ENCODE data around the gene ITM2C.

Gene ITM2C

DNA sequence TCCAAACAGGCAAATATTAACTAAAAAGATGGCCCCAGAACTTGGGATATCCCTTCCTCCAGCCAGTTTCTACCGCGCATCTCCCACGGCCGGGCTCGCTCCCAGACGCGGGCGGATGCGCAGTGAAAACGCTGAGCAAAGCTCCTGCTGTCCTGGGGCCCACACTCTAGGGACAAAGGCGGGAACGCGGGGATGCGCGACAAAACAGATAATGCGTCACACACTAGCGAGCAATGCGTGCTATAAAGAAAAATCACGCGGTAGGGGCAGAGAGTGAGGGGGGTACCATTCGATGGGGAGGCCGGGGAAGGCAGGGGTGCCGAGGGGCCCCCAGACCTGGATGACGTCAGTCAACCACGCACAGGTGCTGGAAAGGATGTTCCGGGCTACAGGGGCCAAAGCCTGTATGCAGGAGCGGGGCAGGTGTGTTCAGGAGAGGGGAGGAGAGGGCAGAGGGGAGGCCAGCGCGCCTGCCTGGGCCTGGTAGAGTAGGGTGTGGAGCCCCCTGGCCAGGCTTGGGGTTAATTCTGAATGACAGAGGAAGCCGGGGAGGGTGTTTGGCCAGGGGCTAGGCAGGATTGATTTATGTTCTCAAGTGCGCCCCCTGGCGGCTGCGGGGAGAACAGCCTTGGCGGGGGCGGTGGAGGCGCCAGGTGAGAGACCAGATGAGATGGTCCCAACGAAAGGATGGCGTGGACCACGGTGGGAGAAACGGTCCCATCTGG, 14.9 kb upstream of the ITM2C start:
- DNase-seq (ENCODE audit: low read depth in 1 of 2, low spot score in 1 of 2) = peak in 1 of 2 experiments; percentile 39
- TF ChIP-seq, protein P1, sequence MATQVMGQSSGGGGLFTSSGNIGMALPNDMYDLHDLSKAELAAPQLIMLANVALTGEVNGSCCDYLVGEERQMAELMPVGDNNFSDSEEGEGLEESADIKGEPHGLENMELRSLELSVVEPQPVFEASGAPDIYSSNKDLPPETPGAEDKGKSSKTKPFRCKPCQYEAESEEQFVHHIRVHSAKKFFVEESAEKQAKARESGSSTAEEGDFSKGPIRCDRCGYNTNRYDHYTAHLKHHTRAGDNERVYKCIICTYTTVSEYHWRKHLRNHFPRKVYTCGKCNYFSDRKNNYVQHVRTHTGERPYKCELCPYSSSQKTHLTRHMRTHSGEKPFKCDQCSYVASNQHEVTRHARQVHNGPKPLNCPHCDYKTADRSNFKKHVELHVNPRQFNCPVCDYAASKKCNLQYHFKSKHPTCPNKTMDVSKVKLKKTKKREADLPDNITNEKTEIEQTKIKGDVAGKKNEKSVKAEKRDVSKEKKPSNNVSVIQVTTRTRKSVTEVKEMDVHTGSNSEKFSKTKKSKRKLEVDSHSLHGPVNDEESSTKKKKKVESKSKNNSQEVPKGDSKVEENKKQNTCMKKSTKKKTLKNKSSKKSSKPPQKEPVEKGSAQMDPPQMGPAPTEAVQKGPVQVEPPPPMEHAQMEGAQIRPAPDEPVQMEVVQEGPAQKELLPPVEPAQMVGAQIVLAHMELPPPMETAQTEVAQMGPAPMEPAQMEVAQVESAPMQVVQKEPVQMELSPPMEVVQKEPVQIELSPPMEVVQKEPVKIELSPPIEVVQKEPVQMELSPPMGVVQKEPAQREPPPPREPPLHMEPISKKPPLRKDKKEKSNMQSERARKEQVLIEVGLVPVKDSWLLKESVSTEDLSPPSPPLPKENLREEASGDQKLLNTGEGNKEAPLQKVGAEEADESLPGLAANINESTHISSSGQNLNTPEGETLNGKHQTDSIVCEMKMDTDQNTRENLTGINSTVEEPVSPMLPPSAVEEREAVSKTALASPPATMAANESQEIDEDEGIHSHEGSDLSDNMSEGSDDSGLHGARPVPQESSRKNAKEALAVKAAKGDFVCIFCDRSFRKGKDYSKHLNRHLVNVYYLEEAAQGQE (IDR thresholded peaks at IDR 0.05; ENCODE audit: insufficient replicate concordance, low read depth) = no peak
- TF ChIP-seq CTCF (IDR thresholded peaks at IDR 0.05; ENCODE audit: insufficient read depth, low read length) = peak; percentile 62
- Histone ChIP-seq H3K27me3 (ENCODE audit: insufficient read depth, poor library complexity, severe bottlenecking) (no peaks in the 10 kb centered on the region), H3K27ac (replicated peaks) (no peak overlapping the region), H3K4me3 (replicated peaks; ENCODE audit: insufficient read depth, low read length) (no peak overlapping the region)

DNA sequence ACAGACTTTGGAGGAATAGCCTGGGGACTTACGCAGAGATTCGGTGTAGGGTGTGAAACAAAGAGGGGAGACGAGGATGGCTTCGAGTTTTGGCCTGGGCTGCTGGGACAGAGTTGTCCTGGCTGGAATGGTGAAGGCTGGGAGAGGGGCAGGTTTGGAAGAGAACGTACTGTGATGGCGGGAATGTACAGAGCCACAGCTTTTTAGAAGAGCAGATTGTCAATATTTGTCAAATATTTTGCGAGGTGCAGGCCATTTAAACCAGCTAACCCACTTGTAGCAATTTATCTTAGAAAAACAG, 14.4 kb upstream of the ITM2C start:
- Histone ChIP-seq H3K27me3 (ENCODE audit: insufficient read depth, poor library complexity, severe bottlenecking) (no peaks in the 10 kb centered on the region), H3K4me3 (replicated peaks; ENCODE audit: insufficient read depth, low read length) (no peak overlapping the region), H3K27ac (replicated peaks) (no peak overlapping the region)
- TF ChIP-seq SPI1 (IDR thresholded peaks at IDR 0.05; ENCODE audit: borderline replicate concordance, low read depth) (no peak), GABPA (IDR thresholded peaks at IDR 0.05; ENCODE audit: low read depth) (no peak), CTCF (IDR thresholded peaks at IDR 0.05; ENCODE audit: insufficient read depth, low read length) (no peak), POLR2AphosphoS5 (IDR thresholded peaks at IDR 0.05; ENCODE audit: low read depth) (no peak)
- TF ChIP-seq, protein P1 (IDR thresholded peaks at IDR 0.05; ENCODE audit: insufficient replicate concordance, low read depth) = no peak
- no peak for DNase-seq (ENCODE audit: low read depth in 1 of 2, low spot score in 1 of 2)

DNA sequence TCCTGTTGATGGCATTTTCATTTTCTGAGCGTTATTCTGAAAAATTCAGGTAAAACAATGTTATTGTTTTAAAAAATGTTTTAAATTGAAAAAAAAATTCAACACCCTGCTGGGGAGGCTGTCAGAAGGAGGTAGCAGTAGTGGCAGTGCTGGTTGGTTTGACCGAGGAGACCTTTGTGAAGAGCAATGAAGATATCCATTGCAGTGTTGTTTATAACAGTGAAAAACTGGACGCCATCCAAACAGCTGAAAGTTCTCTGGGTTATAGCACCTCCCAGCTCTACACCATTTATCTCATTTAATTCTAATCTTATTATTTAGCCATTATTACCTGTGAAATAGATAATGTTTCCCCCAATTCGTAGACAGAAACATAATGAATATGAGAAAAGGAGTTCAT, 12.6 kb upstream of the ITM2C start:
- no peak overlapping the region for H3K27ac ChIP-seq (replicated peaks)
- TF ChIP-seq GABPA (IDR thresholded peaks at IDR 0.05; ENCODE audit: low read depth) (no peak), CTCF (IDR thresholded peaks at IDR 0.05; ENCODE audit: insufficient read depth, low read length) (no peak), SPI1 (IDR thresholded peaks at IDR 0.05; ENCODE audit: borderline replicate concordance, low read depth) (no peak), POLR2AphosphoS5 (IDR thresholded peaks at IDR 0.05; ENCODE audit: low read depth) (no peak)
- TF ChIP-seq, protein P1 (IDR thresholded peaks at IDR 0.05; ENCODE audit: insufficient replicate concordance, low read depth) = no peak
- H3K4me3 ChIP-seq (replicated peaks; ENCODE audit: insufficient read depth, low read length) = no peak overlapping the region
- no peaks in the 10 kb centered on the region for H3K27me3 ChIP-seq (ENCODE audit: insufficient read depth, poor library complexity, severe bottlenecking)
- no peak for DNase-seq (ENCODE audit: low read depth in 1 of 2, low spot score in 1 of 2)
